ENCODE data around the gene KRTAP12-3. TPM values are rescaled to one million over a fixed set of nuclear protein-coding genes. Genes with fewer than 3 reads are reported as not detected.

KRTAP12-3 gene
- total RNA-seq, 1 donor from 2014 or later, result not detected

DNA sequence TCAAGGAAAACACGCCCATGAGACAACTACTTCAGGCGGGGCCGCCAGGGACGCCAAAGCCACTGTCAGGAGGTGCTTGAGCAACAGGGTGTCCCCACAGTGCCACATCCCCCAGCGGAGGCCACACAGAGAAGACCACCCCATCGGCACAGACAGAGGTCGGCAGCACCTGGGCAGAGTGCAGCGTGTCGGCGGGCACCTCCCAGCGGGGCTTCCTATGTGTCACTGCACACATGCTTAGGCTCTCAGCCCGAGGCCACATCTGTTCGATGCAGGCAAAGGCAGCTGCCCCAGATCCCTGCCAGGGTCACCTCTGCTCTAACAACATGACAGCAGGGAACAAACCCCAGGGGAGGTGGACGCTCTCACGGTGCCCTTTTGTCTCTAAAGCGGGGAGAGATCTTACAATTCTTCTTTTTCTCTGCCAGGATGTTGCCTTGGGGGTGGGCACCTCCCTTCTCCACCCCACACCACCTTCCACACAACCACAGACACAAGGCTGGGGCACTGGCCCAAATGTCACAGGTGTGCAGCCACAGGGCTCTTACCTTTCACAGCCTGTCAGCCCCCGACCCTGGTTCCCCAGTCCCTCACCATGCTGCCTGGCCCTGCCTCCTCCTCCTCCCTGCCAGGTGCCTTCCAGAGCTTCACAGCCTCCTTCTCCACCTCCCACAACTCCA is 41.7 kb upstream of the KRTAP12-3 start:
- Mint-ChIP-seq H3K36me3 (ENCODE audit: unreplicated experiment) (peaks cover 27% of the 10 kb centered on the region), H3K27me3 (ENCODE audit: unreplicated experiment) (peaks cover 9% of the 10 kb centered on the region), H3K9me3 (ENCODE audit: unreplicated experiment) (peaks cover 21% of the 10 kb centered on the region), H3K4me1 (ENCODE audit: low read depth, unreplicated experiment) (peaks cover 10% of the 10 kb centered on the region), H3K27ac (ENCODE audit: unreplicated experiment) (peak overlapping the region; percentile 31), H3K4me3 (ENCODE audit: unreplicated experiment) (no peak overlapping the region)
- DNase-seq, result no peak
- TF ChIP-seq, protein P1, sequence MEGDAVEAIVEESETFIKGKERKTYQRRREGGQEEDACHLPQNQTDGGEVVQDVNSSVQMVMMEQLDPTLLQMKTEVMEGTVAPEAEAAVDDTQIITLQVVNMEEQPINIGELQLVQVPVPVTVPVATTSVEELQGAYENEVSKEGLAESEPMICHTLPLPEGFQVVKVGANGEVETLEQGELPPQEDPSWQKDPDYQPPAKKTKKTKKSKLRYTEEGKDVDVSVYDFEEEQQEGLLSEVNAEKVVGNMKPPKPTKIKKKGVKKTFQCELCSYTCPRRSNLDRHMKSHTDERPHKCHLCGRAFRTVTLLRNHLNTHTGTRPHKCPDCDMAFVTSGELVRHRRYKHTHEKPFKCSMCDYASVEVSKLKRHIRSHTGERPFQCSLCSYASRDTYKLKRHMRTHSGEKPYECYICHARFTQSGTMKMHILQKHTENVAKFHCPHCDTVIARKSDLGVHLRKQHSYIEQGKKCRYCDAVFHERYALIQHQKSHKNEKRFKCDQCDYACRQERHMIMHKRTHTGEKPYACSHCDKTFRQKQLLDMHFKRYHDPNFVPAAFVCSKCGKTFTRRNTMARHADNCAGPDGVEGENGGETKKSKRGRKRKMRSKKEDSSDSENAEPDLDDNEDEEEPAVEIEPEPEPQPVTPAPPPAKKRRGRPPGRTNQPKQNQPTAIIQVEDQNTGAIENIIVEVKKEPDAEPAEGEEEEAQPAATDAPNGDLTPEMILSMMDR (IDR thresholded peaks at IDR 0.05; ENCODE audit: partially characterized antibody, unreplicated experiment), result no peak

DNA sequence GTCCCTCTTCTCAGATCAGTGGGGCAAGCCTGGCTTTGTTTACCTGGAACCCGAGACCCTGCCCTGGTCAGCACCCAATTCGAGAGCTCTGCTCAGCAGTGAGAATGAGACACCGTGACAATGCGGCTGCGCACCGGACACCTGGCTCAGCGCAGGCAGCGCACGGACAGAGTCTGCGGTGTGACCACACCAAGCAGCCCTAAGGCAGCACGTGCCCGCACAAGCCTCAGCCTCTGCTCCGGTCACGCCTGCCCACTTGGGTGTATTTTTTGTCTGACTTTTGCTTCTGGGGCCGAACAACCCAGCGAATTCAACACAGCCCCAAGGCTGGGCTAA is 41.2 kb upstream of the KRTAP12-3 start:
- Mint-ChIP-seq H3K27me3 (ENCODE audit: unreplicated experiment) (peaks cover 9% of the 10 kb centered on the region), H3K27ac (ENCODE audit: unreplicated experiment) (peak overlapping the region; percentile 78)
- TF ChIP-seq, protein P1 (IDR thresholded peaks at IDR 0.05; ENCODE audit: partially characterized antibody, unreplicated experiment), result no peak

DNA sequence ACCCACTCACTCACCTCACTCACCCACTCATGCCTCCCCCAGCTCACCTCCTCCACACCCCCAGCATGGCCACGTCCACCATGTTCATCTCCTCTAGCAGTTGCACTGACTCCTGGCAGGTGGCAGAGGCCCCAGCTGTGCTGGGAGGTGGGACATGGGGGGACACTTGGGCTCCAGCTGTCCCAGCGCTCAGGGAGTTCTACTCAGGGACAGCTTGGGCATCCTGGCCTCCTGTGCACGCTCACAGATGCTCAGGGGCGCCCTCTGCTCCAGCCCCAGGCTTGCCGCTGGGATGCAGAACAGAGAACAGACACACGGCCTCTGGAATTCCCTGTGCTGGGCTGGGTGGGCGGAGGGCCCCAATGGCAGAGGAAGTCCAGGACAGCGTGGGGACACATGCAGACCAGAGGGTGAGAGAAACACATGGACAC is 40.6 kb upstream of the KRTAP12-3 start:
- peak; percentile 49 for DNase-seq
- H3K4me3 Mint-ChIP-seq (ENCODE audit: unreplicated experiment), result peak overlapping the region; percentile 63
- H3K4me1 Mint-ChIP-seq (ENCODE audit: low read depth, unreplicated experiment), result peaks cover 10% of the 10 kb centered on the region
- peaks cover 19% of the 10 kb centered on the region for H3K9me3 Mint-ChIP-seq (ENCODE audit: unreplicated experiment)
- peak overlapping the region; percentile 78 for H3K27ac Mint-ChIP-seq (ENCODE audit: unreplicated experiment)
- peaks cover 9% of the 10 kb centered on the region for H3K27me3 Mint-ChIP-seq (ENCODE audit: unreplicated experiment)
- H3K36me3 Mint-ChIP-seq (ENCODE audit: unreplicated experiment), result peaks cover 20% of the 10 kb centered on the region
- TF ChIP-seq, protein P1 (IDR thresholded peaks at IDR 0.05; ENCODE audit: partially characterized antibody, unreplicated experiment), result no peak

More for the DNA sequence above, 41.2 kb upstream of the KRTAP12-3 start:
- Mint-ChIP-seq H3K4me1 (ENCODE audit: low read depth, unreplicated experiment) (peaks cover 10% of the 10 kb centered on the region), H3K9me3 (ENCODE audit: unreplicated experiment) (peaks cover 19% of the 10 kb centered on the region), H3K36me3 (ENCODE audit: unreplicated experiment) (peaks cover 22% of the 10 kb centered on the region), H3K4me3 (ENCODE audit: unreplicated experiment) (no peak overlapping the region)
- no peak for DNase-seq

DNA sequence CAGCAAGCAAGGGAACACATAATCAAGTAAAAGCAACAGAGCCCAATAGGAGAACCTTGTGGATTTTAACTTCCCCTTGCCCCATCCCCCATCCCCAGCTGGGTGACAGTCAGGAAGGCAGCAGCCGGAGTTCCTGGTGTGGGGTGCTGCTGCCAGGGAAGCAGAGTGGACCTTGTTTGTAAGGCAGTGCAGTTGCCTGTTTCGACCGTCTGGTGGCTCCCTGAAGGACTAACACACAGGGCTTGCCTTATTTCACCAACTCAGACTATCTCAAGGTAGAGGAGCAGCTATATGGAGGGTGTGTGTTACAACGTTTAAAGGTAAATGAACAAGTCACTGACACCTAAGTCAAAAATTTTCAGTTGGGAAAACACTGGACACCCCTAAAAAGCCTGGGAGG is 39.2 kb upstream of the KRTAP12-3 start:
- DNase-seq, result no peak
- Mint-ChIP-seq H3K27me3 (ENCODE audit: unreplicated experiment) (peaks cover 9% of the 10 kb centered on the region), H3K4me3 (ENCODE audit: unreplicated experiment) (no peak overlapping the region), H3K27ac (ENCODE audit: unreplicated experiment) (no peak overlapping the region), H3K36me3 (ENCODE audit: unreplicated experiment) (peaks cover 29% of the 10 kb centered on the region), H3K9me3 (ENCODE audit: unreplicated experiment) (peaks cover 13% of the 10 kb centered on the region), H3K4me1 (ENCODE audit: low read depth, unreplicated experiment) (peaks cover 10% of the 10 kb centered on the region)
- TF ChIP-seq, protein P1 (IDR thresholded peaks at IDR 0.05; ENCODE audit: partially characterized antibody, unreplicated experiment), result no peak

DNA sequence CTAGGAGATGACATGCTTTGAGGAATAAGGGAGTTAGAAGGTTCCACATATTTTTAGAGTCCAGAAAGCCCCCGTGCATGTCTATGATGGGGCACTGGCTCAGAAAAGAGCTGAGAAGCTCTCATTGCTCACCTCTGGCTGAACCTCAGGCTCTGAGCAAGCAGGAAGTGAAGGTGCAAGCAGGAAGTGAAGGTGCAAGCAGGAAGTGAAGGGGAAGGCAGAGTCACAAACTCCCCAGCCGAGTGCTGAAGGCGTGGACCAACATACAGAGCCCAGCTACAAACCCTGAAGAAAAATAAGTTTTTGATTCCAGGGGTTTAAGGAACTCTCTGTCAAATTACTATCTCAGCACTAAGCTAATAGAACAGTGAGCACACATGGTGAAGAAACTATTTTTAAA is 38.8 kb upstream of the KRTAP12-3 start:
- DNase-seq, result no peak
- peaks cover 9% of the 10 kb centered on the region for H3K27me3 Mint-ChIP-seq (ENCODE audit: unreplicated experiment)
- TF ChIP-seq, protein P1 (IDR thresholded peaks at IDR 0.05; ENCODE audit: partially characterized antibody, unreplicated experiment), result no peak
- H3K4me1 Mint-ChIP-seq (ENCODE audit: low read depth, unreplicated experiment), result peaks cover 10% of the 10 kb centered on the region
- H3K36me3 Mint-ChIP-seq (ENCODE audit: unreplicated experiment), result peaks cover 33% of the 10 kb centered on the region
- H3K9me3 Mint-ChIP-seq (ENCODE audit: unreplicated experiment), result peaks cover 11% of the 10 kb centered on the region
- no peak overlapping the region for H3K4me3 Mint-ChIP-seq (ENCODE audit: unreplicated experiment)
- H3K27ac Mint-ChIP-seq (ENCODE audit: unreplicated experiment), result no peak overlapping the region
